DMS114 treated with DMSO at 0.1 percent for 48 hours (cell line): ENCODE data around the gene TGM3.

Experiments used
- DNase-seq: peaks from one replicate; lab custom pipeline; 2025; ENCODE audit not compliant: unreplicated experiment; lab: John Stamatoyannopoulos, UW

TGM3 gene

GRCh38 chr20:2305029-2305428 lies 9.2 kb downstream of the TGM3 start:
- DNase-seq = no peak

DNA sequence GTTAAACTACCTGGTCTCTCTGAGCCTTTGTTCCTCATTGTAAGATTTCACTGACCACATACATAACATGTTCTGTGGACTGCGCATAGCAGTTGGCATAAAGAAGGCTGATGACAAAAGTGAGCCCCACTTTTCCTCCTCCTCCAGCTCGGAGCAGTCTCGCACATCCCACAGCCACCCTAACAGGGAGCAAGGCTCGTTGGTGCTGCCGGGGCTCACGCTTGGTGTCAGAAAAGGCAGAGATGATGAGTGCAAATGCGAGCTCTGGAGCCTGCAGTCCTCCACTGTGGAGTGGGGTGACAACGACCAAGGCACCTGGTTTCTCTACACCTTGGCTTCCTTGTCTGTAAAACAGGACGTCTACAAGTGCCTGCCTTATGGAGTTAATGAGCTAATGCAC lies 9.7 kb downstream of the TGM3 start:
- no peak for DNase-seq

- DNase-seq = no peak
Observed at GRCh38 chr20:2305946-2306345, 10.1 kb downstream of the TGM3 start.

DNA sequence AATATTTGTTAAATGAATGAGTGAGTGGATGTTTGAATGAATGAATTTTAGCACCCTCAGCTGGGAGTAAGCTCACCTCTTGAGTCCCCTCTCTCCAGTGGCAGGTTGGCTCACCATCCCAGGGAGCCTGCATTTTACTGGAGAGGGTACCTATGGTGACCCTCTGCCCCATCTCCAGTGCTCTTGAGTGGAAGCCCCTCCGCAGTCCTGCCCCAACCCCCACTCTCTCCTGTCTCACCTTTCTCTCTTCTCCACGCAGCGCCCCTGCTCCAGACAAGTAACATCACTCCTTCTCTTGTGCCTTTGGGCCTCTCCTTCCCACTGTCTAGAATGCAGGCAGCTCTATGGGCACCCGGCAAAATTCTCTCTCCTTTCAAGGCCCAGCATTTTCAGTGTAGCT lies 11.3 kb downstream of the TGM3 start:
- DNase-seq = no peak

GRCh38 chr20:2311329-2311728 lies 15.5 kb downstream of the TGM3 start:
- no peak for DNase-seq

GRCh38 chr20:2312876-2313275 lies 17.1 kb downstream of the TGM3 start:
- DNase-seq = no peak

DNA sequence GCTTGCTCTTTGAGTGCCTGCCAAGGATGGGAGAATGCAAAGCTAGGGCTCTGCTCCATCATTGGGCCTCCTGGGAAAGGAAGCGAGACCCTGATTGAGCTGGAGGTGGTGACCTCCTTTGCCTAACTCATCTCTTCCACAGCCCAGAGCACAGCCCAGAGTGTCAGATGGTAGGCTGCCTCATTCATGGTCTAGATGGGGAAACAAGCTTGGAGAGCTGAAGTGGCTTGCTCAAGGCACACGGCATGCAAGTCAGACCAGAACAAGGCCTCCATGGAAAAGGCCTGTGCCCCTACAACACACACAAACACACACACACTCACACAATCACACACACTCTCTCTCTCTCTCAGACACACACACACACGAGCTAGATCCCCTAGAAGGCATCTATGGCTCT lies 17.5 kb downstream of the TGM3 start:
- DNase-seq = no peak

GRCh38 chr20:2314759-2315439 lies 19.1 kb downstream of the TGM3 start:
- DNase-seq = no peak

- DNase-seq = no peak
Observed at GRCh38 chr20:2315440-2315778, 19.6 kb downstream of the TGM3 start.

DNA sequence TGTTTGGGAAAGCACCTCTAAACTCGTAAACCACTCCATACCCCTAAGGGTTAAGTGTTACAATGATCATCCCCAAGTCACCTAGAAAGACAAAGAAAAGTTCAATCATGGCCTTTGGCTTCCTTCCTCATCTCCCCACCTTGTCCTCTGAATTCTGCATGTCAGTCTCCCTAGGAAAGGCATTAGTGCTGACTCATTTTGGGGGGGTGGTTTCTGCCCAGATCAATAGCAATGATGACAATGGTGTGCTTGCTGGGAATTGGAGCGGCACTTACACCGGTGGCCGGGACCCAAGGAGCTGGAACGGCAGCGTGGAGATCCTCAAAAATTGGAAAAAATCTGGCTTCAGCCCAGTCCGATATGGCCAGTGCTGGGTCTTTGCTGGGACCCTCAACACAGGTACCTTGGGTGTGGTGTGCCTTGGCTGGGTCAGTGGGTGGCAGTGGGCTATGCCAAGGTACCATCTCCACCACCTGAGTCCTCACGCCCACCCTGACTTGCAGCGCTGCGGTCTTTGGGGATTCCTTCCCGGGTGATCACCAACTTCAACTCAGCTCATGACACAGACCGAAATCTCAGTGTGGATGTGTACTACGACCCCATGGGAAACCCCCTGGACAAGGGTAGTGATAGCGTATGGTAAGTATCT lies 21.2 kb downstream of the TGM3 start:
- no peak for DNase-seq

- DNase-seq = no peak
Observed at GRCh38 chr20:2320813-2321658, 25.2 kb downstream of the TGM3 start.

GRCh38 chr20:2323051-2323450 lies 27.2 kb downstream of the TGM3 start:
- no peak for DNase-seq

DNA sequence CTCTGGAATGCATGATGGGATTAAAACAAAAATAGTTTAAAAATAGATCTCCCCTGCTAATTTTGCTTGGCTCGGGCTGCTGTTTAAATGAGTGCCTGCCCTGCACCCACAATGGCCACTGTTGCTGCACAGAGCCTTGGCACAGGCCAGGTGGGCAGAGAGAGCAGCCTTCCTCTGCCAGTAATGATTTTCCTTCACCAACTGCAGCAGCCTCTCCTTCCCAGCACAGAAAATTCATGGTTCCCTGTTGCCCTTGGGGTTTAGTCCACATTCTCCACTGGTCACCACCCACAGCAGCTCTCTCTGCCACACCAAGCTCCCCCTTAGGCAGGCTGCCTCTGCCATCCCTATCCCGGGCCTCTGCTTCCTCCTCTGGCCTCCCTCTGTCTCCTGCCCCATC lies 30.2 kb downstream of the TGM3 start:
- DNase-seq = no peak

DNA sequence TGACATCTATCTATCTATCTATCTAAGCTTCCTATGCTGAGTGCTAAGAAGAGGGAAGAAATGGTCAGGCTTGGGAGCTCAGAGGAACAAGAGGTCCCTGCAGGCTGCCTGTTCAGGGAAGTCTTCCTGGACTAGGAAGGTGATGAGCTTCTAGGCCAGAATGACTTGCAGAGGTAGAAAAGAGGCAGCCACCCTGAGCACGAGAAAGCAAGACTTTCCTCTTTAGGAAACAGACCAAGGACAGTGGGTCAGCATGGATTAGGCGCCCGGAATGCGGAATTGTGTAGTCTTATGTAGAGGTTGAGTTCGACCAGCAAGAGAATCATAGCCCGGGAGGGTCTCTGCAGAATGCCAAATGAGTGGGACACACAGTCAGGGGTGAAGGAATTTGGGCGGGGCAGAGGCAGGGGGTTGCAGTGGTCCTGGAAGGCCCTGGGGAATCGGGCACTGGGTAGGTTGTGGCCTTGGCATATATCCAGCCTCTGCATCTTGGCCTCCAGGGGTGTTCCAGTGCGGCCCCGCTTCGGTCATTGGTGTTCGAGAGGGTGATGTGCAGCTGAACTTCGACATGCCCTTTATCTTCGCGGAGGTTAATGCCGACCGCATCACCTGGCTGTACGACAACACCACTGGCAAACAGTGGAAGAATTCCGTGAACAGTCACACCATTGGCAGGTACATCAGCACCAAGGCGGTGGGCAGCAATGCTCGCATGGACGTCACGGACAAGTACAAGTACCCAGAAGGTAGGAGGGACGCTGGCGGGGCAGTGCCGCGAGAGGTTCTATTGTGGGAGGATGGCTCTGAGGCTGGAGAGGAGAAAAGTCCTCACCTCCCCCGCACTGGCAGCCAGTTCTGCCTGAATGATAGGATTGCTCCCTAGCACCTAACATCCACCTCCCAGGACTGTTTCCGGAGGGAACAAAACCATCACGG lies 32.1 kb downstream of the TGM3 start:
- no peak for DNase-seq

DNA sequence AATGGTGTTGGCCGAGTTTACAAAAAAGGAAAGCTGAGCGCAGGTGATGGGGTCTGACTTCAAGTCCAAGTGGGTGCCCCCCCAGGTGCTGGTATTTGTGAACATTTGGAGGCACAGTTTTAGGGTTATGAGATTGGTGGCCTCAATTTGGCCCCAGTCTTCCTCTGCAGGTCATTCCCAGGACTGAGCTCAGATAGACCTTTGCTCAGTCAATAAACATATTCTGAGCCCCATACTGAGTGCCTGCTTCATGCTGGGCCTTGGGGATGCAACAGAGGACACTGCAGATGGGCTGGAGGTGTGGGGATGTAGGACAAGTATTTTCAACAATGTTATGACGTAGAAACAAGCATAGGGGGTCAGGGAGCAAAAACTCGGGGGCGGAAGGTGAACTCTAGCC lies 33.5 kb downstream of the TGM3 start:
- DNase-seq = no peak

GRCh38 chr20:2330090-2330695 lies 34.4 kb downstream of the TGM3 start:
- no peak for DNase-seq

- DNase-seq = no peak
Observed at GRCh38 chr20:2331106-2331505, 35.3 kb downstream of the TGM3 start.

DNA sequence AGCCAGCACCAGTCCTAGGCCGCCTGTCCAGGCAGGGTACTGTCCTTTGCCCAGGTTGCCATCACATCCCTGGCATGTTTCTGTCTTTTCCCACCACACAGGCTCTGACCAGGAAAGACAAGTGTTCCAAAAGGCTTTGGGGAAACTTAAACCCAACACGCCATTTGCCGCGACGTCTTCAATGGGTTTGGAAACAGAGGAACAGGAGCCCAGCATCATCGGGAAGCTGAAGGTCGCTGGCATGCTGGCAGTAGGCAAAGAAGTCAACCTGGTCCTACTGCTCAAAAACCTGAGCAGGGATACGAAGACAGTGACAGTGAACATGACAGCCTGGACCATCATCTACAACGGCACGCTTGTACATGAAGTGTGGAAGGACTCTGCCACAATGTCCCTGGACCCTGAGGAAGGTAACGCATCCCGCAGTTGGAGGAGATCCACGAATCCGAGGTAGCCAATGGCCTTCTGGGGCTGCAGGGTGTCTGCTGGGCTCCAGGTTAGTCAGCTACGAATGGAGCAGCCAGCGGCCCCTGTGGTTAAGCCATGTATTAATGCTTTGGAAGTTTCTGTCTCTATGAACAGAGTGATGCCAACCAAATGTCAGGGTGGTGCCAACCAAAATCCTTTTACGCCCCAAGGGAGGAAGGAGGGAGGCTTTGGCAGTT lies 36.2 kb downstream of the TGM3 start:
- no peak for DNase-seq

- no peak for DNase-seq
Observed at GRCh38 chr20:2332711-2333110, 36.9 kb downstream of the TGM3 start.

- DNase-seq = no peak
Observed at GRCh38 chr20:2333821-2334220, 38.0 kb downstream of the TGM3 start.
